SK-N-SH (cell line): ENCODE data around the gene NPAS3.

ENCODE experiments used
- ELF1 ChIP-seq: IDR thresholded peaks from 2 replicates; pipeline ENCODE4 v1.4.0; 2012
- EP300 ChIP-seq, 2 experiments: IDR thresholded peaks; 2 replicates each; pipeline versions ENCODE4 v1.4.0 to v1.6.1; 2012; ENCODE audit warnings: borderline replicate concordance in 1 of 2, low read depth in 1 of 2, low read length in 1 of 2
- GATA2 ChIP-seq: sonication (generic); formaldehyde crosslinking; IDR thresholded peaks from 2 replicates; pipeline ENCODE4 v1.5.0; 2020; ENCODE audit warnings: mild to moderate bottlenecking, missing genetic modification reagents
- JUND ChIP-seq: IDR thresholded peaks from 2 replicates; pipeline ENCODE4 v1.4.0; 2012
- MXI1 ChIP-seq: IDR thresholded peaks from 2 replicates; pipeline ENCODE4 v1.6.1; 2012; ENCODE audit warnings: mild to moderate bottlenecking, low read depth, low read length, improper control_type of control experiment
- POLR2AphosphoS5 ChIP-seq: IDR thresholded peaks from 2 replicates; pipeline ENCODE4 v1.6.1; 2012; ENCODE audit warnings: low read depth, low read length
- RAD21 ChIP-seq: IDR thresholded peaks from 2 replicates; pipeline ENCODE4 v1.6.1; 2012; ENCODE audit warnings: mild to moderate bottlenecking, low read length
- TAF1 ChIP-seq: IDR thresholded peaks from 2 replicates; pipeline ENCODE4 v1.6.1; 2012; ENCODE audit warnings: low read depth, mild to moderate bottlenecking, low read length, moderate library complexity, borderline replicate concordance
- TF ChIP-seq, protein P1 (sequence below): fragments of 200-600 bp; sonication (generic); IDR thresholded peaks from 2 replicates; pipeline ENCODE4 v1.6.1; 2017; ENCODE audit warnings: antibody characterized with exemption, mild to moderate bottlenecking, moderate library complexity
- TF ChIP-seq, protein P2 (sequence below): IDR thresholded peaks from 2 replicates; pipeline ENCODE4 v1.4.0; 2012; ENCODE audit warnings: low read depth

DNA sequence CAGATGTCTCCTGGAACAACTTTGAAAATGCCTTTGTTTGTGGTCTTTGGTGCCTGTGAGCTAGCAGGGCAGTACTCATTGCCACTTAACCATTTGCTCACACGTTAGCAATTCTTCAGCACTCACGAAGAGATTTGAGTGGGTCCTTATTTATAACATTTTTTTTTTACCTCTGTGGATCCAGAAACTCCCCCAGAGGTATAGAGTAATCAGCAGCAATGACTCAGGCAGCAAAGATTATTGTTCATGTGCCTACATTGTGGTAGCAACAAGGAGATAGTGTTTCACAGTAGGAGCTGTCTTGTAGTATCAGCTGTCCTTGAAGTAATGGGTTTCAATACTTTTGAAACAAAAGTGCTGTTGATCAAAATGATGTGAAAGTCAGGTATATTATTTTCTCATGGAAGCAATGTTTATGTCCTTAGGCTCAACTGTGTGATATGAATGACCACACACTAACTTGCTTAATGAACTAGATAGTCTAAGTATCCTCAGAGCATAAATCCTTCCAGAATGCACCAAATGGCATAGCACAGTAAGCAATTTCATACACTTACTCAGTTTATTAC, 708.1 kb downstream of the NPAS3 start:
- TF ChIP-seq, protein P1, sequence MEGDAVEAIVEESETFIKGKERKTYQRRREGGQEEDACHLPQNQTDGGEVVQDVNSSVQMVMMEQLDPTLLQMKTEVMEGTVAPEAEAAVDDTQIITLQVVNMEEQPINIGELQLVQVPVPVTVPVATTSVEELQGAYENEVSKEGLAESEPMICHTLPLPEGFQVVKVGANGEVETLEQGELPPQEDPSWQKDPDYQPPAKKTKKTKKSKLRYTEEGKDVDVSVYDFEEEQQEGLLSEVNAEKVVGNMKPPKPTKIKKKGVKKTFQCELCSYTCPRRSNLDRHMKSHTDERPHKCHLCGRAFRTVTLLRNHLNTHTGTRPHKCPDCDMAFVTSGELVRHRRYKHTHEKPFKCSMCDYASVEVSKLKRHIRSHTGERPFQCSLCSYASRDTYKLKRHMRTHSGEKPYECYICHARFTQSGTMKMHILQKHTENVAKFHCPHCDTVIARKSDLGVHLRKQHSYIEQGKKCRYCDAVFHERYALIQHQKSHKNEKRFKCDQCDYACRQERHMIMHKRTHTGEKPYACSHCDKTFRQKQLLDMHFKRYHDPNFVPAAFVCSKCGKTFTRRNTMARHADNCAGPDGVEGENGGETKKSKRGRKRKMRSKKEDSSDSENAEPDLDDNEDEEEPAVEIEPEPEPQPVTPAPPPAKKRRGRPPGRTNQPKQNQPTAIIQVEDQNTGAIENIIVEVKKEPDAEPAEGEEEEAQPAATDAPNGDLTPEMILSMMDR = no peak
- TF ChIP-seq POLR2AphosphoS5 = no peak
- no peak for TF ChIP-seq ELF1
- TF ChIP-seq EP300 (IDR thresholded peaks at IDR 0.05; ENCODE audit: borderline replicate concordance in 1 of 2, low read depth in 1 of 2, low read length in 1 of 2) = peak in 1 of 2 experiments; percentile 32; a peak in 1 of 4 replicates
- no peak for TF ChIP-seq GATA2 (CRISPR knock-in tag)
- TF ChIP-seq, protein P2, sequence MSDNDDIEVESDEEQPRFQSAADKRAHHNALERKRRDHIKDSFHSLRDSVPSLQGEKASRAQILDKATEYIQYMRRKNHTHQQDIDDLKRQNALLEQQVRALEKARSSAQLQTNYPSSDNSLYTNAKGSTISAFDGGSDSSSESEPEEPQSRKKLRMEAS = no peak
- no peak for TF ChIP-seq RAD21
- peak; percentile 67; the same call in 1 of the 2 replicates for TF ChIP-seq JUND
- no peak for TF ChIP-seq MXI1
- no peak for TF ChIP-seq TAF1
